ENCODE measurements around the gene ZBTB6.
"Not testable (repeated sequence)": the region's sequence is repeated elsewhere in the genome, so short reads cannot be mapped to it uniquely, and the experiment has no call there.

ZBTB6 gene

GRCh38 chr9:122923947-122924346, 10.8 kb upstream of the ZBTB6 start:
- no peak for DNase-seq

GRCh38 chr9:122922713-122923112, 9.6 kb upstream of the ZBTB6 start:
- no peak for DNase-seq

- DNase-seq = no peak
Observed at GRCh38 chr9:122918310-122918709, 5.2 kb upstream of the ZBTB6 start.

- no peak for DNase-seq
Observed at GRCh38 chr9:122912671-122912963, 506 bp downstream of the ZBTB6 start.

DNA sequence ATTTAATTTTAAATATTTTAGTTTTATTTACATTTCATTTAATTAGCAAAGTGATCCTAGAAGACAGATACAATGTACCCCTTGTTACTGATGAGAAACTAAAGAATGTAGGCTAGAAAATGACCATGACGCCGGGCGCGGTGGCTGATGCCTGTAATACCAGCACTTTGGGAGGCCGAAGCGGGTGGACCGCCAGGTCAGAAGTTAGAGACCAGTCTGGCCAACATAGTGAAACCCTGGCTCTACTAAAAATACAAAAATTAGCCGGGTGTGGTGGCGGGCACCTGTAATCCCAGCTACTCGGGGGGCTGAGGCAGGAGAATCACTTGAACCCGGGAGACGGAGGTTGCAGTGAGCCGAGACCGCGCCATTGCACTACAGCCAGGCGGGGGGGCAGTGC, 7.0 kb downstream of the ZBTB6 start:
- DNase-seq = not testable (repeated sequence)

GRCh38 chr9:122904823-122905710, 8.1 kb downstream of the ZBTB6 start, which contains the start of gene RC3H2:
Gene RC3H2, minus strand, starts transcription at chr9:122905359. Its CDS starts 7,850 bp downstream, at chr9:122897509.
- peak; percentile 100 for DNase-seq

GRCh38 chr9:122904466-122904822, 8.7 kb downstream of the ZBTB6 start:
- peak; percentile 16 for DNase-seq

GRCh38 chr9:122900791-122901190, 12.3 kb downstream of the ZBTB6 start:
- DNase-seq = no peak

DNA sequence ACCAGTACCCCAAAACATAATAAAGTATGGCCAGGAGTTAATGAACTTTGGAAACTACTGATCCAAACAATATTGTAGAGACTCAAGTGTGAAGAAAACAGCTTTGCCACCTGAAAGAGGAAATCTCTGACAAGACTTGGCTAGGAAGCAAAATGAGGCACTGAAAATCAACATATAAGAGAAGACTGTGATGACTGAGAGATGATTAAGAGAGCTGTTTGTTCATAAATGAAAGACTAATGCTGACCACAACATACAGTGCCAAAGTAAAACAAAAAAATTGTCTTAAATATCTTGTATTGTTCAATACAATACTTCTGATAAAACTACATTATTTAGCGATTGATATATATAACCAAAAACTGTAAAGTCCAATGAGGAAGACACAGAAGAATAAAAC, 15.2 kb downstream of the ZBTB6 start:
- no peak for DNase-seq

DNA sequence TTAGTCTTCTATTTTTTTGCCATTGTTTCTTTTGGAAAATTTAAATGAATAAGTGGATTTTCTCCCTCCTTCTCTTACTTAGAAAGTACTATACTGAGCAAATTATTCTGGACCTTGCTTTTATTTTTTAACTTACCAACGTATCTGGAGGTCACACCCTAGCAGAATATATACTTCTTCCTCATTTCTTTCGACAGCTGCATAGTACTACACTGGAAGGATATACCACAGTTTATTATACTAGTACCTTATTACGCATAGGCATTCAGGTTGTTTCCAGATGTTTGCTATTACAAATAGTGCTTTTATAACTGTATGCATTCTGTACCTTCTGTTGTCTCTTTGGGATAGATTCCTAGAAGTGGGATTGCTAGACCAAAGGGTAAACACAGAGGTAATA, 24.6 kb downstream of the ZBTB6 start:
- DNase-seq = no peak

GRCh38 chr9:122883125-122883524, 30.0 kb downstream of the ZBTB6 start:
- no peak for DNase-seq

DNA sequence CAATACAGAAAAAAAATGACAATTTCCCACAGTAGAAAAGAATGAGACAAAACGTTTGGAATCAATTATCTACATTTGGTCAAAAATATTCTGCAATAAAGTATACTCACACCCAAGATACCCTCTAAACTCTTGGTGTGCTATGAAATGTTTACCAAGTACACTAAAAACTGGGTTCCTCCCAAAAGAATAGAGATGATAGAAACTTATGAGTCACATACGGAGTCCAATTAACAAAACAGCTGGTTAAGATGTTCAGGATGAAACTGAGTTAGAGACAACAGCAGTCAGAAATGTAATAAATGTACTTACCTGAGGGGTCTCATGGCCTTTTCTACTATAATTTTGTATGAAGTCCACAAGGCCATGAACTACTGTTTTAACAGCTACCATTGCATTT, 33.7 kb downstream of the ZBTB6 start:
- DNase-seq = no peak

- no peak for DNase-seq
Observed at GRCh38 chr9:122875523-122875922, 37.6 kb downstream of the ZBTB6 start.

GRCh38 chr9:122867276-122867675, 45.8 kb downstream of the ZBTB6 start:
- DNase-seq = not testable (repeated sequence)

DNA sequence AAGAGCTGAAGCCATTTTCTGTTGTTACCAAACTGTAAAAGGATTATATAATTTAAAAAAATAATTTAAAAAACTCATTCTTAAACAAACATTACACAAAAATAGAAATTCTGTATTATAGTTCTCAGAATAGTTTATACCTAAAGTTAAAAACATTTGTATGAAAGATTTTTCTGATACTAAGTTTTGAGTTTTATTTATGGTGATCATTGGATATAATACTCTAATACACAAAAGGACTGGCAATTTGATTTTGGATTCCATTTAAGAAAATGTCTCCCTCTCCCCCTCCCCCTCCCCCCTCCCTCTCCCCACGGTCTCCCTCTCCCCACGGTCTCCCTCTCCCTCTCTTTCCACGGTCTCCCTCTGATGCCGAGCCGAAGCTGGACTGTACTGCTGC, 47.0 kb downstream of the ZBTB6 start:
- no peak for DNase-seq

DNA sequence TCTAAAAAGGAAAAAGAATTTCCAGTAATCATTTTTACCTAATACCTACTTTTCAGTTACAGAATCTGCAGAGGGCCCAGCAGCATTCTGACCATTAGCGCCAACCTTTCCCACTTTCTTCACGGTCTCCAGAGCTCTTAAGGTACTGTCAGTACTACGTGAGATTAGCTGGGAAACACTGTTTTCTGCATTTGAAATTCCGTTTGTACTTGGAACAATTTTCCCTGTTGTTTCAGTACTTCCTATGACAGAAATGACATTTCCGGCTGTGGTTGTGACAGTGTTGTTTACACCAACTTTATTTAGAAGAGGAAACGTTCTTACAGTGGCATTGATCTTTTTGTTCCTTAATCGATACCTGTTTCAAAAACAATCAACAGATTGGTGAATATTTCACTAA, 47.8 kb downstream of the ZBTB6 start:
- no peak for DNase-seq

DNA sequence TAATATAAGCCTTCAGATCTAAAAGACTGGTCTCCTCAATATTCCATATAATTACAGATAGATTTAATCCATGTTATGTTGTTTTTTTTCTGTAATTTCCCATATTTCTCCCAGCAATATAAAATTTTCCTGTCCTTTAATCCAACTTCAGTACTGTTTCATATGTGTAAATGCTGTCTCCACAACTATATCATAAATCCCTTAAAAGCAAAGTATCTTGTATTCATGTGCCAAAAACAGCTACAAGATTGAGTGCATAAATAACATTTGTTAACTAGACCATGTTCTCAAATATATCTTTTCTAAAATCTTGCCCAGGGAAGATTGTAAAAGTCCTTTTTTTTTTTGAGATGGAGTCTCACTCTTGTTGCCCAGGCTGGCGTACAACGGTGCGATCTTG, 49.7 kb downstream of the ZBTB6 start:
- no peak for DNase-seq

DNA sequence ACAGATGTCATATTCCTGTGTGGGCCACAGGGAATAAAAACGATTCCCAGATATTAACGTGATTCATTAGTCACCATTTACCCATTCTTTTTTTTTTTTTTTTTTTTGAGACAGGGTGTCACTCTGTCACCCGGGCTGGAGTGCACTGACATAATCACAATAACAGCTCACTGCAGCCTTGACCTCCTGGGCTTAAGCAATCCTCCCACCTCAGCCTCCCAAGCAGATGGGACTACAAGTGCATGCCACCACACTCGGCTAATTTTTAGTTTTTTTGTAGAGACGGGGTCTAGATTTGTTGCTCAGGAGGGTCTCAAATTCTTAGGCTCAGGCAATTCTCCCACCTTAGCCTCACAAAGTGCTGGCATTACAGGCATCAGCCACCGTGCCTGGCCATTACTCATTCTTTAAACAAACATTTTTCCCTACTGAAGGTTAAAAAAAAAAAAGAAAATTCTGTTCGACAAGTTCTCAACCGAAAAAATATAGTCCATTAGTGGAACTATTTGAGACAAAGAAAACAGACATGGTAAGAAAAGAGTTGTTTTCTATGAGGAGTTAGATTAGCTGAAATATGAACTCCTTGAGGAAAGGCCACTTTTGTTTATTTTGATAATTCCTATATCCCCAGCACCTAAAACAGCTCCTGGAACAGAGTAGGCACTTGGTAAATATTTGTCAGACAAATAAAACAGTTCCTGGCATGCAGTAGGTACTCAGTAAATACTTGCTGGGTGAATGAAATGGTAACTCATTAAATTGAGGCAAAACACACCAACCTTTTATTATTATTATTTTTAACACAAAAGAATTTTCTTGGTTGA, 52.6 kb downstream of the ZBTB6 start:
- no peak for DNase-seq

Measured in NCI-H2171 treated with DMSO at 0.1 percent for 48 hours (cell line).